Psoas muscle (tissue), 8 donors: ENCODE measurements around the gene BATF. TPM values are rescaled to one million over a fixed set of nuclear protein-coding genes. Genes with fewer than 3 reads are reported as not detected.
A peak's percentile ranks its signal among the peaks of the same experiment; 100 is the strongest.

ENCODE experiments used
- ATAC-seq, 4 donors: fragments of 200-7000 bp; cut with Tn5 transposase; one replicate each; pipeline ENCODE4 v1.9.1; 2020; ENCODE audit warnings: moderate library complexity in 3 of 4, mild to moderate bottlenecking in 2 of 4
- DNase-seq, 2 donors: peaks; one replicate each; pipeline ENCODE4 v3.0.0-alpha.2; 2020
- H3K27ac ChIP-seq: fragments of 200-600 bp; one replicate; pipeline ENCODE4 v1.8.0; 2022
- H3K27me3 ChIP-seq, 3 donors: fragments of 200-600 bp in 1 of 3; one replicate each; pipeline versions ENCODE4 v1.6.1 to v1.8.0; 2013 to 2022; ENCODE audit warnings: low read length in 2 of 3, mild to moderate bottlenecking in 2 of 3, moderate library complexity in 1 of 3; ENCODE audit not compliant: insufficient read depth in 3 of 3
- H3K36me3 ChIP-seq, 2 donors: fragments of 200-600 bp in 1 of 2; one replicate each; pipeline versions ENCODE4 v1.6.1 to v1.8.0; 2013 to 2022; ENCODE audit warnings: low read depth in 1 of 2, mild to moderate bottlenecking in 1 of 2, moderate library complexity in 1 of 2; ENCODE audit not compliant: insufficient read depth in 1 of 2
- H3K4me1 ChIP-seq: fragments of 200-600 bp; one replicate; pipeline ENCODE4 v1.8.0; 2022
- H3K4me3 ChIP-seq: fragments of 200-600 bp; one replicate; pipeline ENCODE4 v1.8.0; 2022; ENCODE audit warnings: mild to moderate bottlenecking
- H3K9me3 ChIP-seq: fragments of 200-600 bp; one replicate; pipeline ENCODE4 v1.8.0; 2022
- WGBS, 3 donors: extraction: QIAGEN DNeasy Blood & Tissue Kit; methylation state at CpG; one replicate each; pipeline versions ENCODE4 v1.1.6 to v1.1.7; 2013; 5-methylcytosine and 5-hydroxymethylcytosine counted together
- intact Hi-C, 2 donors: fragments of 100-400 bp; cut with DNase I; formaldehyde crosslinking; loops; one replicate each; pipeline versions ENCODE4 v1.11.0 to v1.14.2; 2022
- polyA plus RNA-seq, 3 donors: library from polyadenylated mRNA; stranded (reverse); fragments of 200-250 nt; gene quantifications; one replicate each; pipeline ENCODE4 v1.2.3, GENCODE V29; 2013
- total RNA-seq, 4 donors: library from RNA; stranded (reverse); fragmentation: NEBNext Ultra II Directional in 2 of 4; extraction: Animal tissue kit (Norgen Biotek cat#: 25700) in 2 of 4; gene quantifications; one replicate each; pipeline versions ENCODE4 v1.2.1 to v1.2.4, GENCODE V29; 2021 to 2023
- TF ChIP-seq, protein P1 (sequence below): fragments of 200-600 bp; IDR thresholded peaks from one replicate; pipeline ENCODE4 v1.8.0; 2022; ENCODE audit warnings: antibody characterized with exemption
- donor health status: healthy with polysubstance abuse.
- donor health status: DM: no; HTN: no; CAD: no; lungs with moderate emphysema.
- donor health status: Bipolar disorder and iron deficiency.
- donor health status: healthy.
- donor health status: DM: yes; HTN: yes; CAD: no.
- donor health status: DM: no; HTN: no; CAD: no.
- donor health status: DM: no; HTN: no; CAD: no.
- donor health status: DM: yes; HTN: yes; CAD: no.

BATF gene
- total and polyA plus RNA-seq, 7 donors, result 0.29 to 0.86 (median 0.73) TPM; not detected in 1

DNA sequence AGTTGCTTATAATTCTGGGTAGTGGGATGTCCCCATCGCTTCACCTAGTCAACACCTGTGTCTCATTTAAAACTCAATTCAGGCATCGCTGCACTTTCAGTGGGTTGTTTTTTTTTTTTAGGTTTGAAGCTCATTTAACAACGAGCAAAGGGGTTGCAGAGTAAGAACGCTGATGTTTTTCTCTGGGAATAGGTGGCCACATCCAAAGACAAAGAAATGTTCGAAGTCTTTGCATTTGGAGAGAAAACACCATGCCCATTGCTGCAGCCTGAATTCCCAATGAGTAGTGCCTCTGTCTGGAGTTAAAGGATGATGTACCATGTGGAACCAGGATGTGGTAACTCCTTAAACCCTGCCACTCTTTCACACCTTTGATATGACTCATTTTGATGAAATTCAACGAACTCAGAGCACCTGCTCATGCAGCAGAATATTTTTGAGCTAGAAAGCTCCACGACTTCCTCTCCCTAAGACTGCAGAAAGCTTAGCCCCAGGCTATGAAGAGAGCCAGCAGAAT, 35.1 kb upstream of the BATF start:
- ATAC-seq (no peak), DNase-seq (no peak)
- no peaks in the 10 kb centered on the region for H3K9me3 ChIP-seq
- WGBS, 3 donors, result 68 to 81% (median 77%) methylated on average over 7 of the region's 7 CpGs
- H3K4me3 ChIP-seq, result no peak overlapping the region
- no peaks in the 10 kb centered on the region for H3K36me3 ChIP-seq
- H3K4me1 ChIP-seq, result no peaks in the 10 kb centered on the region
- intact Hi-C loops, result loop anchor here (5.0 kb wide), 2 partner anchors 55 to 355 kb away; no protein-coding TSS in a partner anchor
- H3K27me3 ChIP-seq, result no peaks in the 10 kb centered on the region
- H3K27ac ChIP-seq, result no peak overlapping the region
- TF ChIP-seq, protein P1, sequence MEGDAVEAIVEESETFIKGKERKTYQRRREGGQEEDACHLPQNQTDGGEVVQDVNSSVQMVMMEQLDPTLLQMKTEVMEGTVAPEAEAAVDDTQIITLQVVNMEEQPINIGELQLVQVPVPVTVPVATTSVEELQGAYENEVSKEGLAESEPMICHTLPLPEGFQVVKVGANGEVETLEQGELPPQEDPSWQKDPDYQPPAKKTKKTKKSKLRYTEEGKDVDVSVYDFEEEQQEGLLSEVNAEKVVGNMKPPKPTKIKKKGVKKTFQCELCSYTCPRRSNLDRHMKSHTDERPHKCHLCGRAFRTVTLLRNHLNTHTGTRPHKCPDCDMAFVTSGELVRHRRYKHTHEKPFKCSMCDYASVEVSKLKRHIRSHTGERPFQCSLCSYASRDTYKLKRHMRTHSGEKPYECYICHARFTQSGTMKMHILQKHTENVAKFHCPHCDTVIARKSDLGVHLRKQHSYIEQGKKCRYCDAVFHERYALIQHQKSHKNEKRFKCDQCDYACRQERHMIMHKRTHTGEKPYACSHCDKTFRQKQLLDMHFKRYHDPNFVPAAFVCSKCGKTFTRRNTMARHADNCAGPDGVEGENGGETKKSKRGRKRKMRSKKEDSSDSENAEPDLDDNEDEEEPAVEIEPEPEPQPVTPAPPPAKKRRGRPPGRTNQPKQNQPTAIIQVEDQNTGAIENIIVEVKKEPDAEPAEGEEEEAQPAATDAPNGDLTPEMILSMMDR, result no peak

DNA sequence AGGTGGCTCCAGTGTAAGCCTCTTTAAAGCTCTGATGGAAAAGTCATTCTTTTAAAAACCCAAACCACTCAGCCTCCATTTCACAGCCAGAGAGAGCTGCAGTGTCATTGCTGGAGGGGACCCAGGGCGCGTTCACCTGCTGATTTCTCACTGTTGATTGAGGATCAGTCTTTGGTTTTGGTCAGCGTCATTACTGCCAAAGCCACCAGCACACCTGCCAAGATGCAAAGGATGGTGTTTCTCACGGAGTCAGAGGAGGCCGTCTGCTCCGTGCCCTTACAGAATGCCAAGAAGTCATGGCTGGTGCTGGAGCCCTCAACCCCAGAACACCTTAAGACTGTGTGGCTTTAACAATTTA, 32.8 kb upstream of the BATF start:
- TF ChIP-seq, protein P1, result no peak
- DNase-seq (no peak), ATAC-seq (no peak)
- Histone ChIP-seq H3K27ac (no peak overlapping the region), H3K27me3 (no peaks in the 10 kb centered on the region), H3K36me3 (no peaks in the 10 kb centered on the region), H3K9me3 (no peaks in the 10 kb centered on the region), H3K4me1 (no peaks in the 10 kb centered on the region), H3K4me3 (no peak overlapping the region)
- intact Hi-C loops, result loop anchor here (1.0 to 5.0 kb wide), 3 partner anchors 57 to 357 kb away; no protein-coding TSS in a partner anchor
- WGBS, 3 donors, result 71 to 81% (median 79%) methylated on average over 6 of the region's 6 CpGs

DNA sequence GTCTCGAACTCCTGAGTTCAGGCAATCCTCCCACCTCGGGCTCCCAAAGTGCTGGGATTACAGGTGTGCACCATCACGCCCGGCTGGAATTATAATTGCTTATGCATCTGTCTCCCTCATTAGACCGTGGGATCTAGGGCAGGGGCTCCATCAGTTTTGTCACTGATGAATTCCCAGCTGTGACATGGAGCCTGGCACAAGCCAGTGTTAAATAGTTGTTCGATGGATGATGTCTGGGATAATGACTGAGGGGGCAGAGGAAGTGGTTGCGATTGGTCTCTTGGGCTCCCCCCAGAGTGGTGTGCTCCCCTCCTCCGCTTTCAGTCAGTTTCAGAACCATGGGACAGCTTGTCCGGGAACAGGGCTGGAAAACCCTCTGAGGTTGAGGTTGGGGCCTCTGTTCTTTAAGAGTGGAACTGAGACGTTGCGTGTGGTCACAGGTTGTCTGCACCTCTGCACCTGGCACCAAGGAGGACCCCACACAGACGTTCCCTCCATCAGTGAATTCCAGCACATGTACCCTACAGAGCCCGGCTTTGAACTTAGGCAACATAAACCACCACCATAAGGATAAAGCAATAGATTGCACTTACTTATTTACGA, 30.8 kb upstream of the BATF start:
- WGBS, 3 donors, result 72 to 73% (median 73%) methylated on average over 14 of the region's 14 CpGs
- Histone ChIP-seq H3K36me3 (no peaks in the 10 kb centered on the region), H3K9me3 (no peaks in the 10 kb centered on the region), H3K27ac (no peak overlapping the region), H3K4me3 (no peak overlapping the region), H3K4me1 (no peaks in the 10 kb centered on the region), H3K27me3 (no peaks in the 10 kb centered on the region)
- ATAC-seq (no peak), DNase-seq (no peak)
- intact Hi-C loops, result loop anchor here in 1 of 2 donors (5.0 kb wide), 1 partner anchor 66 kb away; no protein-coding TSS in a partner anchor
- TF ChIP-seq, protein P1, result no peak

DNA sequence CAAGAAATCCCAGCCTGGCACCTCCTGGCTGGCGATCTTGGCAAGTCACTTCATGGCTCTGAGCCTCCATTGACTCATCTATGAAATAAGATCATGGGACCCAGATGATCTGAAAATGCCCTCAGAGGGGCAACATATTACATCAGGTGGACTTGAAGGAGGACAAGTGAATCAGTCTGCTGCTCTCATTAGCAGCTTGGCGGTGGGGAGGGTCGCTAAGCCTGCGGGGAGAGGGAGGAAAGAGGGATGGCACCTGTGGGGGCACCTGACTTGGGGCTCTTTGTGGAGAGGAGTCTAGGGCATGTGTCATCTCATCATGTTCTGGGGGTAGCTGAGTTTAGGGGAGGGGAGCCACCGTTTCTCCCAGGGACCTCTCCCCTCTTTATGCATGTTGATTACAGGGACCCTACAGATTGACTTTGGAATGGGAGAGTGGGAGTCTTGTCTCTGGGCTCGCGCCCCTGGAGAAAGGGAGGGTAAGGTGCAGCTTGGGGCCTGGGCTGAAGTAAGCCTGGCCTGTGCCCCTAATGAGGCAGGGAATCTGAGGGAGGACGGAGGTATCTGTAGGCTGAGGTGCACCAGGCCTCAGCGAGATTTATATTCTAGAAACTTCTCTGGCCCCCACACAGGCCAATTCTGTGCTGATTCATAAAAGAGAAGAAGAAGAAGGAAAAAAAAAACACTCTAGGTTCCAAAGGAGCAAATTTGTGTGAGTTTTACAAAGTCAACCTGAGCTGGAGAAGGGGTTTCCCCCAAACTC, 29.3 kb upstream of the BATF start:
- no peak overlapping the region for H3K4me3 ChIP-seq

More for the DNA sequence above, 29.3 kb upstream of the BATF start:
- Histone ChIP-seq H3K27me3 (no peaks in the 10 kb centered on the region), H3K9me3 (no peaks in the 10 kb centered on the region), H3K4me1 (no peaks in the 10 kb centered on the region), H3K27ac (no peak overlapping the region), H3K36me3 (no peaks in the 10 kb centered on the region)
- ATAC-seq (peak; percentile 54 to 70 (median 60)), DNase-seq (peak in 1 of 2 donors; percentile 59)
- TF ChIP-seq, protein P1, result no peak
- WGBS, 3 donors, result 85 to 93% (median 89%) methylated on average over 9 of the region's 9 CpGs
- intact Hi-C loops, result loop anchor here in 1 of 2 donors (5.0 kb wide), 1 partner anchor 64 kb away; no protein-coding TSS in a partner anchor
